Naive thymus-derived CD4-positive, alpha-beta T cell (primary cell): ENCODE measurements around the gene SMYD3. TPM values are rescaled to one million over a fixed set of nuclear protein-coding genes. Genes with fewer than 3 reads are reported as not detected.

Source experiments
- ATAC-seq: fragments of 150-1000 bp; cut with Tn5 transposase; 2 replicates; pipeline ENCODE4 v1.10.0; 2021; ENCODE audit warnings: mild to moderate bottlenecking, moderate library complexity
- CTCF ChIA-PET: fragments of 350-600 bp; sonication (Branson Sonifier 250); formaldehyde crosslinking; loops from one replicate; lab custom pipeline; 2021; ENCODE audit warnings: antibody characterized with exemption; lab: Charles Lee
- POLR2A ChIA-PET: fragments of 350-600 bp; sonication (Branson Sonifier 250); formaldehyde crosslinking; loops from one replicate; lab custom pipeline; 2021; ENCODE audit warnings: antibody characterized with exemption, inconsistent platforms; lab: Charles Lee
- DNase-seq, 9 donors: peaks; one replicate each; pipeline versions ENCODE4 v3.0.0 to v3.0.0-alpha.2; 2020 to 2022; ENCODE audit warnings: mixed read lengths in 1 of 9
- H3K27ac ChIP-seq: one replicate; pipeline ENCODE4 v1.7.0; 2013; ENCODE audit warnings: mild to moderate bottlenecking, low read depth, low read length, moderate library complexity
- H3K27me3 ChIP-seq, 2 donors: one replicate each; pipeline ENCODE4 v1.7.0; 2013; ENCODE audit warnings: low read length in 2 of 2, mild to moderate bottlenecking in 2 of 2, moderate library complexity in 2 of 2; ENCODE audit not compliant: control insufficient read depth in 2 of 2, insufficient read depth in 2 of 2
- H3K36me3 ChIP-seq, 3 experiments: 1 replicate in 2 of 3; 2 replicates in 1 of 3; pipeline ENCODE4 v1.7.0; 2013; ENCODE audit warnings: low read length in 3 of 3, mild to moderate bottlenecking in 3 of 3, moderate library complexity in 1 of 3; ENCODE audit not compliant: insufficient read depth in 3 of 3, control insufficient read depth in 2 of 3
- H3K4me1 ChIP-seq, 2 donors: one replicate each; pipeline ENCODE4 v1.7.0; 2013; ENCODE audit warnings: low read length in 2 of 2, mild to moderate bottlenecking in 2 of 2, moderate library complexity in 1 of 2; ENCODE audit not compliant: control insufficient read depth in 2 of 2, insufficient read depth in 2 of 2
- H3K4me3 ChIP-seq: 2 replicates; pipeline ENCODE4 v1.7.0; 2013; ENCODE audit warnings: mild to moderate bottlenecking, low read length
- H3K9me3 ChIP-seq, 3 experiments: 1 replicate in 2 of 3; 2 replicates in 1 of 3; pipeline ENCODE4 v1.7.0; 2013; ENCODE audit warnings: low read length in 3 of 3; ENCODE audit not compliant: control insufficient read depth in 2 of 3
- H3K27ac Mint-ChIP-seq, 9 donors: one replicate each; pipeline ENCODE4 v1.8.0; 2020 to 2022; ENCODE audit warnings: mixed read lengths in 9 of 9, mild to moderate bottlenecking in 8 of 9, moderate library complexity in 5 of 9, inconsistent platforms in 2 of 9
- H3K27me3 Mint-ChIP-seq, 5 donors: one replicate each; pipeline ENCODE4 v1.8.0; 2021 to 2022; ENCODE audit warnings: mixed read lengths in 5 of 5, mild to moderate bottlenecking in 1 of 5
- H3K36me3 Mint-ChIP-seq, 5 donors: one replicate each; pipeline ENCODE4 v1.8.0; 2020 to 2022; ENCODE audit warnings: mixed read lengths in 5 of 5, mild to moderate bottlenecking in 3 of 5, inconsistent platforms in 1 of 5
- H3K4me1 Mint-ChIP-seq, 7 donors: one replicate each; pipeline ENCODE4 v1.8.0; 2020 to 2022; ENCODE audit warnings: mixed read lengths in 7 of 7, mild to moderate bottlenecking in 3 of 7, inconsistent platforms in 1 of 7
- H3K4me3 Mint-ChIP-seq, 10 donors: one replicate each; pipeline ENCODE4 v1.8.0; 2020 to 2022; ENCODE audit warnings: mild to moderate bottlenecking in 10 of 10, mixed read lengths in 10 of 10, moderate library complexity in 6 of 10, inconsistent platforms in 2 of 10
- H3K9me3 Mint-ChIP-seq, 11 donors: one replicate each; pipeline ENCODE4 v1.8.0; 2020 to 2022; ENCODE audit warnings: mixed read lengths in 11 of 11, mild to moderate bottlenecking in 4 of 11, inconsistent platforms in 1 of 11, moderate library complexity in 1 of 11
- intact Hi-C, 2 donors: fragments of 100-400 bp; cut with micrococcal nuclease; formaldehyde crosslinking; loops; one replicate each; pipeline ENCODE4 v1.15.1; 2023
- polyA plus RNA-seq, 2 donors: library from polyadenylated mRNA; unstranded; fragments of 300-500 nt; fragmentation: Illumina TruSeq; gene quantifications; one replicate each; pipeline ENCODE4 v1.2.3, GENCODE V29; 2021
- total RNA-seq, 6 experiments: library from RNA in 5 of 6; stranded (reverse) in 5 of 6; gene quantifications; 1 replicate in 5 of 6; 2 replicates in 1 of 6; pipeline ENCODE4 v1.2.3 and lab custom pipeline; 2021 to 2026

SMYD3 gene
- total and polyA plus RNA-seq, 7 experiments from 2014 or later: 19.5 to 28.6 (median 24.4) TPM

- Histone ChIP-seq H3K27me3 (no peaks in the 10 kb centered on the region), H3K4me3 (no peak overlapping the region), H3K27ac (no peak overlapping the region), H3K4me1 (no peaks in the 10 kb centered on the region), H3K36me3 (no peaks in the 10 kb centered on the region), H3K9me3 (peaks cover 0 to 11% (median 0%) of the 10 kb centered on the region in 3 experiments)
- Mint-ChIP-seq H3K27ac (no peak overlapping the region), H3K27me3 (no peaks in the 10 kb centered on the region), H3K36me3 (peaks cover 0 to 56% (median 30%) of the 10 kb centered on the region in 5 donors), H3K9me3 (peaks cover 0 to 24% (median 0%) of the 10 kb centered on the region in 11 donors), H3K4me1 (peaks cover 0 to 2% (median 0%) of the 10 kb centered on the region in 7 donors), H3K4me3 (no peak overlapping the region)
- ATAC-seq (no peak), DNase-seq (no peak)
- ChIA-PET POLR2A (no interaction called here), CTCF (no interaction called here)
- intact Hi-C loops: no loop called here
Measured at GRCh38 chr1:246219508-246220030, 287.5 kb downstream of the SMYD3 start.

GRCh38 chr1:246218686-246219085 is 288.4 kb downstream of the SMYD3 start:
- H3K9me3 ChIP-seq: peaks cover 0 to 11% (median 0%) of the 10 kb centered on the region in 3 experiments
- POLR2A ChIA-PET: no interaction called here
- Mint-ChIP-seq H3K36me3 (peaks cover 0 to 47% (median 30%) of the 10 kb centered on the region in 5 donors), H3K27ac (no peak overlapping the region), H3K27me3 (no peaks in the 10 kb centered on the region), H3K4me1 (peaks cover 0 to 2% (median 0%) of the 10 kb centered on the region in 7 donors), H3K9me3 (peaks cover 0 to 24% (median 0%) of the 10 kb centered on the region in 11 donors), H3K4me3 (no peak overlapping the region)
- no peaks in the 10 kb centered on the region for H3K36me3 ChIP-seq
- CTCF ChIA-PET: no interaction called here
- H3K27me3 ChIP-seq: no peaks in the 10 kb centered on the region
- no peaks in the 10 kb centered on the region for H3K4me1 ChIP-seq
- DNase-seq: no peak
- no peak overlapping the region for H3K27ac ChIP-seq
- intact Hi-C loops: no loop called here
- peak; percentile 16 for ATAC-seq
- no peak overlapping the region for H3K4me3 ChIP-seq

- H3K4me3 ChIP-seq: no peak overlapping the region
- no peaks in the 10 kb centered on the region for H3K27me3 ChIP-seq
- peaks cover 0 to 2% (median 0%) of the 10 kb centered on the region in 7 donors for H3K4me1 Mint-ChIP-seq
- no peak for ATAC-seq
- no peaks in the 10 kb centered on the region for H3K27me3 Mint-ChIP-seq
- no peak overlapping the region for H3K27ac ChIP-seq
- no peaks in the 10 kb centered on the region for H3K36me3 ChIP-seq
- no peak for DNase-seq
- no peak overlapping the region for H3K4me3 Mint-ChIP-seq
- H3K36me3 Mint-ChIP-seq: peaks cover 0 to 36% (median 26%) of the 10 kb centered on the region in 5 donors
- no peaks in the 10 kb centered on the region for H3K4me1 ChIP-seq
- ChIA-PET CTCF (no interaction called here), POLR2A (no interaction called here)
- H3K27ac Mint-ChIP-seq: no peak overlapping the region
- peaks cover 0 to 17% (median 0%) of the 10 kb centered on the region in 11 donors for H3K9me3 Mint-ChIP-seq
- intact Hi-C loops: no loop called here
- H3K9me3 ChIP-seq: peaks cover 0 to 11% (median 0%) of the 10 kb centered on the region in 3 experiments
Measured at GRCh38 chr1:246216906-246217305, 290.2 kb downstream of the SMYD3 start.

- CTCF ChIA-PET: no interaction called here
Measured at GRCh38 chr1:246215510-246215903, 291.6 kb downstream of the SMYD3 start.

GRCh38 chr1:246214708-246215509 is 292.2 kb downstream of the SMYD3 start:
- POLR2A ChIA-PET: no interaction called here
- peaks cover 0 to 36% (median 29%) of the 10 kb centered on the region in 5 donors for H3K36me3 Mint-ChIP-seq
- no peaks in the 10 kb centered on the region for H3K9me3 ChIP-seq
- no peak overlapping the region for H3K27ac ChIP-seq
- H3K4me3 ChIP-seq: no peak overlapping the region
- CTCF ChIA-PET: no interaction called here
- H3K4me3 Mint-ChIP-seq: no peak overlapping the region
- no peaks in the 10 kb centered on the region for H3K4me1 ChIP-seq
- DNase-seq (no peak), ATAC-seq (peak; percentile 93)
- H3K27ac Mint-ChIP-seq: no peak overlapping the region
- H3K27me3 Mint-ChIP-seq: no peaks in the 10 kb centered on the region
- no peaks in the 10 kb centered on the region for H3K36me3 ChIP-seq
- intact Hi-C loops: no loop called here
- H3K9me3 Mint-ChIP-seq: peaks cover 0 to 9% (median 0%) of the 10 kb centered on the region in 11 donors
- H3K4me1 Mint-ChIP-seq: peaks cover 0 to 2% (median 0%) of the 10 kb centered on the region in 7 donors
- H3K27me3 ChIP-seq: no peaks in the 10 kb centered on the region

More at GRCh38 chr1:246215510-246215903, 291.6 kb downstream of the SMYD3 start:
- Mint-ChIP-seq H3K36me3 (peaks cover 0 to 36% (median 29%) of the 10 kb centered on the region in 5 donors), H3K27me3 (no peaks in the 10 kb centered on the region), H3K4me3 (no peak overlapping the region), H3K4me1 (peaks cover 0 to 2% (median 0%) of the 10 kb centered on the region in 7 donors), H3K9me3 (peaks cover 0 to 9% (median 0%) of the 10 kb centered on the region in 11 donors), H3K27ac (no peak overlapping the region)
- Histone ChIP-seq H3K27ac (no peak overlapping the region), H3K27me3 (no peaks in the 10 kb centered on the region), H3K4me1 (no peaks in the 10 kb centered on the region), H3K4me3 (no peak overlapping the region), H3K9me3 (no peaks in the 10 kb centered on the region), H3K36me3 (no peaks in the 10 kb centered on the region)
- POLR2A ChIA-PET: no interaction called here
- intact Hi-C loops: no loop called here
- DNase-seq: no peak
- no peak for ATAC-seq

GRCh38 chr1:246213947-246214346 is 293.1 kb downstream of the SMYD3 start:
- Histone ChIP-seq H3K9me3 (no peaks in the 10 kb centered on the region), H3K4me3 (no peak overlapping the region), H3K36me3 (no peaks in the 10 kb centered on the region), H3K27ac (no peak overlapping the region), H3K4me1 (no peaks in the 10 kb centered on the region), H3K27me3 (no peaks in the 10 kb centered on the region)
- POLR2A ChIA-PET: no interaction called here
- Mint-ChIP-seq H3K4me1 (peaks cover 0 to 2% (median 0%) of the 10 kb centered on the region in 7 donors), H3K4me3 (no peak overlapping the region), H3K36me3 (peaks cover 0 to 30% (median 22%) of the 10 kb centered on the region in 5 donors), H3K9me3 (peaks cover 0 to 5% (median 0%) of the 10 kb centered on the region in 11 donors), H3K27me3 (no peaks in the 10 kb centered on the region), H3K27ac (no peak overlapping the region)
- CTCF ChIA-PET: no interaction called here
- ATAC-seq: no peak
- no peak for DNase-seq
- intact Hi-C loops: no loop called here
